AG09309 (cell line): ENCODE data around the gene BCDIN3D.
"Not testable (repeated sequence)": the region's sequence is repeated elsewhere in the genome, so short reads cannot be mapped to it uniquely, and the experiment has no call there.

Source experiments
- DNase-seq: peaks from one replicate; pipeline ENCODE4 v3.0.0-alpha.2; 2010; ENCODE audit warnings: low read depth
- H3K4me3 ChIP-seq: 2 replicates; pipeline ENCODE4 v1.5.1; 2011; ENCODE audit warnings: mild to moderate bottlenecking, low read depth, low read length, moderate library complexity; ENCODE audit not compliant: control insufficient read depth
- CTCF ChIP-seq: IDR thresholded peaks from 2 replicates; pipeline ENCODE4 v1.5.1; 2011; ENCODE audit warnings: mild to moderate bottlenecking, low read depth, low read length, inconsistent platforms; ENCODE audit not compliant: insufficient read depth, control insufficient read depth; ENCODE audit errors: missing control alignments

BCDIN3D gene

GRCh38 chr12:49882248-49882850 is 39.4 kb upstream of the BCDIN3D start:
- TF ChIP-seq CTCF = no peak
- H3K4me3 ChIP-seq = no peak overlapping the region
- no peak for DNase-seq

GRCh38 chr12:49881415-49882247 is 38.7 kb upstream of the BCDIN3D start:
- no peak overlapping the region for H3K4me3 ChIP-seq
- no peak for DNase-seq
- no peak for TF ChIP-seq CTCF

GRCh38 chr12:49880756-49881414 is 38.0 kb upstream of the BCDIN3D start:
- DNase-seq = no peak
- no peak overlapping the region for H3K4me3 ChIP-seq
- no peak for TF ChIP-seq CTCF

- DNase-seq, H3K4me3 ChIP-seq: not testable (repeated sequence)
These were observed 36.2 kb upstream of the BCDIN3D start for GRCh38 chr12:49879065-49879464.

- no peak overlapping the region for H3K4me3 ChIP-seq
- no peak for DNase-seq
These were observed 35.1 kb upstream of the BCDIN3D start for GRCh38 chr12:49878021-49878420.

GRCh38 chr12:49877066-49877465 is 34.2 kb upstream of the BCDIN3D start:
- TF ChIP-seq CTCF = no peak
- DNase-seq = no peak
- H3K4me3 ChIP-seq = no peak overlapping the region

More at GRCh38 chr12:49878021-49878420, 35.1 kb upstream of the BCDIN3D start:
- TF ChIP-seq CTCF = no peak

GRCh38 chr12:49876070-49876469 is 33.2 kb upstream of the BCDIN3D start:
- TF ChIP-seq CTCF = no peak
- no peak for DNase-seq
- no peak overlapping the region for H3K4me3 ChIP-seq
